GM21723 (cell line): ENCODE measurements around the gene GMIP.
"Not testable (repeated sequence)": the region's sequence is repeated elsewhere in the genome, so short reads cannot be mapped to it uniquely, and the experiment has no call there.

Experiments used
- ATAC-seq: cut with Tn5 transposase; IDR thresholded peaks from one replicate; pipeline ENCODE4 v1.9.1; 2021; ENCODE audit warnings: mild to moderate bottlenecking, moderate library complexity; ENCODE audit not compliant: unreplicated experiment

The GMIP gene

GRCh38 chr19:19610376-19611202, 32.9 kb downstream of the GMIP start:
- no peak for ATAC-seq

GRCh38 chr19:19606686-19607085, 36.8 kb downstream of the GMIP start:
- not testable (repeated sequence) for ATAC-seq

- no peak for ATAC-seq
These were observed 37.4 kb downstream of the GMIP start for GRCh38 chr19:19606021-19606420.

- ATAC-seq, result no peak
These were observed 40.6 kb downstream of the GMIP start for GRCh38 chr19:19602713-19603324.

- no peak for ATAC-seq
These were observed 41.2 kb downstream of the GMIP start for GRCh38 chr19:19602136-19602712.

- ATAC-seq, result no peak
These were observed 42.6 kb downstream of the GMIP start for GRCh38 chr19:19600793-19601330.

GRCh38 chr19:19598728-19599451, 44.6 kb downstream of the GMIP start:
- ATAC-seq, result peak; percentile 32

GRCh38 chr19:19597809-19598306, 45.6 kb downstream of the GMIP start:
- ATAC-seq, result peak; percentile 60

GRCh38 chr19:19595171-19595701, 48.2 kb downstream of the GMIP start:
- no peak for ATAC-seq

GRCh38 chr19:19594381-19594780, 49.1 kb downstream of the GMIP start:
- ATAC-seq, result no peak

- ATAC-seq, result no peak
These were observed 50.8 kb downstream of the GMIP start for GRCh38 chr19:19592690-19593089.

- ATAC-seq, result peak; percentile 66
These were observed 52.2 kb downstream of the GMIP start for GRCh38 chr19:19591133-19591825.

- no peak for ATAC-seq
These were observed 54.9 kb downstream of the GMIP start for GRCh38 chr19:19588546-19588945.

- ATAC-seq, result no peak
These were observed 55.7 kb downstream of the GMIP start for GRCh38 chr19:19587771-19588170.

- no peak for ATAC-seq
These were observed 59.1 kb downstream of the GMIP start for GRCh38 chr19:19584356-19584755.

GRCh38 chr19:19582471-19582870, 61.0 kb downstream of the GMIP start:
- no peak for ATAC-seq

- no peak for ATAC-seq
These were observed 62.1 kb downstream of the GMIP start for GRCh38 chr19:19581391-19581790.

- ATAC-seq, result no peak
These were observed 63.0 kb downstream of the GMIP start for GRCh38 chr19:19580418-19580817.

- ATAC-seq, result no peak
These were observed 63.7 kb downstream of the GMIP start for GRCh38 chr19:19579533-19580361.
